Measurements from ENCODE around the gene SH3TC1.
A peak's percentile ranks its signal among the peaks of the same experiment; 100 is the strongest.

The SH3TC1 gene

GRCh38 chr4:8278421-8279287 is 79.6 kb downstream of the SH3TC1 start:
- peak; percentile 39 to 80 (median 72) for DNase-seq

GRCh38 chr4:8279321-8280157 is 80.4 kb downstream of the SH3TC1 start:
- no peak for DNase-seq

DNA sequence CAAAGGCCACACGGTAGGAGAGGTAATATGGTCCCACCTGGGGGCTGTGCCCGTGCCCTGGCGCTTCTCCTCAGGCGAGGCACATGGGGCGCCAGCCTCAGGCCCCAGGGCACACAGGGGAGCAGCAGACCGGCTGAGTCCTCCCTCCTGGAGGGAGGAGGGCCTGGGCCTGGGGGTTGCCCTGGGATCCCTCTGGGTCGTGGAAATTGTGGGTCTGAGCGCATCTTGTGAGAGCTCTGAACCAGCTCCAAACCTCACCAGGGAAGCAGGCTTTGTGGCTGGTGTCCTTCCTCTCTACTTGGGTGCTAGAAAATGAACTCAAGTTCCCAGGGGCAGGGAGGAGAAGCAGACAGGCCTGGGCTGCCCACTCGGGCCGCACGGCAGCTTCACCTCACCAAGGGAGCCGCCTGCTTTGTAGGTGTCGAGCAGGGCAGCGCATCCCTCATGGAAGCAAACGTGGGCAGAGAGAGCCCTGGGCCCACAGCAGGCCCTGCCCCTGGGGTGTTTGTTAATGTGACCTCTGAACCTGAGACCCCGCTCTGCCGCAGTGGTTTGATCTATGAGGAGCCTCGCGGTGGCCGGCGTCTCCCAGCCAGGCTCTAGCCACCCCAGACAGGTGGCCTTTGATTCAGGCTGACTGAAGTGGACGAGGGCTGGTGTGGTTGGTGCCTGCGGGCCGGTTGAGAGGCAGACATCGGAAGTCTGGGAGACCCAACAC is 81.2 kb downstream of the SH3TC1 start:
- DNase-seq = no peak

GRCh38 chr4:8280876-8281440 is 81.9 kb downstream of the SH3TC1 start:
- no peak for DNase-seq

DNA sequence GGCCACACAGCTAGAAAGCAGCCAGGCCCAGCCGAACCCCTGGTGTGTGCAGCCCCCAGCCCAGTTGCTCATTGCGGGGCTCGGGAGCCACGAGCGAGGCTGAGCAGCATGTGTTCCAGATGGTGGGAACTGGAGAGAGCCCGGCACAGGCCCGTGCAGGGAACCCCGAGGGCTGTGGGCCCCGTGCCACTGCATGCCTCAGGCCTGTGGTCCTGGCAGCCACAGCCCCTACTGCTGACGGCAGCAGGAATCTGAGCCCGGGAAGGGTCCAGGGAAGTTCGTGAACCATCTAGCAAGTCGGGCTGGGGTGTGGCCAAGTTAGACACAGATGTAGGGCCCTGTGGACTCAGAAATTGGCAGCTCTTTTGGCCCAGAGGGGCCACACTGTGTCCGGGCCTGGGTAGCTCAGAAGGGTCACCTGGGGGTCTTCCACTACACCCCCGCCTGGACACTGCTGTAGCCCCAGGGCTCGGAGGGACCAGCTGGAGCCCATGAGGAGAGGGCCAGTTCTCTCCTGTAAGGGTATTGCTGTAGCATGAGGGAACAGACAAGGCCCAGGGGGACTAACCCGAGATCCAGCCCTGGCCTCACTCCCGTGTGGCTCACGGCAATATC is 82.5 kb downstream of the SH3TC1 start:
- no peak for DNase-seq

DNA sequence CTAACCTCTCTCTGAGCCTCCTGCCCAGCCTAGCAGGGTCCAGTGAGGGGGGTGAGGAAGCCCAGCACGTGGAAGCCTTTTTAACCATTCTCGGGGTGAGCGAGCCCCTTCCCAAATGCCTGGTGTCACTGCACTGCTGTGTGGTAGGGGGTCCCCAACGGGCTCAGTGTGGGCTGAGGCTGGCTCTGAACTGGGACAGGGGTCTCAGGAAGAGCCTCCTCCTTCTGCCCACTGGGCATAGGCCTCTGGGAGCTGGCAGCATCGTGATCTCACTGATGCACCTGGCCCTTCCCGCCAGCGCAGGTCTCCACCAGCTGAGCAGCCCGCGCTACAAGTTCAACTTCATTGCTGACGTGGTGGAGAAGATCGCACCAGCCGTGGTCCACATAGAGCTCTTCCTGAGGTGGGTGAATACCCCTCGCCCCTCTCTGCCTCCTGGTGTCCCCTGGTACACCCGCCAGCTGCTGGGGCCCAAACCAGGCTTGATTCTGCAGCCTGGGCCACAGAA is 83.1 kb downstream of the SH3TC1 start:
- DNase-seq = no peak

- no peak for DNase-seq
Observed at GRCh38 chr4:8282742-8283141, 83.7 kb downstream of the SH3TC1 start.

- DNase-seq = peak in 3 of 4 experiments; percentile 35 to 51 (median 45)
Observed at GRCh38 chr4:8283161-8283560, 84.1 kb downstream of the SH3TC1 start.

GRCh38 chr4:8283631-8284121 is 84.6 kb downstream of the SH3TC1 start:
- no peak for DNase-seq

GRCh38 chr4:8284391-8284790 is 85.3 kb downstream of the SH3TC1 start:
- no peak for DNase-seq

GRCh38 chr4:8285143-8285975 is 86.3 kb downstream of the SH3TC1 start:
- no peak for DNase-seq

DNA sequence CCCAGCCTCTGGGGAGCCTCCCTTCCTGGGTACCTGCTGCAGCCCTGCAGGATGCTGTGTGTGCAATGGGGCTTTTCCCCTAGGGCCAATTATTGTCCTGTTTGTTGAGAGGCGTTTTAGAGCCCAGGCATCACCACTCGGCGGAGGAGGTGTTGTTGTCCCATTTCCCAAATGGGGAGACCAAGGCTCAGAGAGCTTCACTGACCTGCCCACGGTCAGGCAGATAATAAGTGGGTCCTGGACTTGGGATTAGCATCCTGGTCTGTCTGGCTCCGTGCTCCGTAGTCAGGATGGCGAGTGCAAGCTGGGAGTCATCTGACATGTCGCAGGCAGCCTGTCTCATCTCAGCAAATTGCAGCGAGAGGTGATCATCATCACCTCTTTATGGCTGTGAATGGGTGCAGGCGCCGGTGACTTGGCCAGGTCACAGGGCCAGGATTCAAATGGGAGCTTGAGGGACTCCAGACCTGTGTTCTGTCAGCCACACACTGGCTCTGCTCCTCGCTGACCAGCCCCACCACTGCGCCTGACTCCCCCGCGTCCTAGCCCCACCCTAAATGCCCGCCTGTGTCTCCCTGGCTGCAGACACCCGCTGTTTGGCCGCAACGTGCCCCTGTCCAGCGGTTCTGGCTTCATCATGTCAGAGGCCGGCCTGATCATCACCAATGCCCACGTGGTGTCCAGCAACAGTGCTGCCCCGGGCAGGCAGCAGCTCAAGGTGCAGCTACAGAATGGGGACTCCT is 87.1 kb downstream of the SH3TC1 start:
- no peak for DNase-seq

DNA sequence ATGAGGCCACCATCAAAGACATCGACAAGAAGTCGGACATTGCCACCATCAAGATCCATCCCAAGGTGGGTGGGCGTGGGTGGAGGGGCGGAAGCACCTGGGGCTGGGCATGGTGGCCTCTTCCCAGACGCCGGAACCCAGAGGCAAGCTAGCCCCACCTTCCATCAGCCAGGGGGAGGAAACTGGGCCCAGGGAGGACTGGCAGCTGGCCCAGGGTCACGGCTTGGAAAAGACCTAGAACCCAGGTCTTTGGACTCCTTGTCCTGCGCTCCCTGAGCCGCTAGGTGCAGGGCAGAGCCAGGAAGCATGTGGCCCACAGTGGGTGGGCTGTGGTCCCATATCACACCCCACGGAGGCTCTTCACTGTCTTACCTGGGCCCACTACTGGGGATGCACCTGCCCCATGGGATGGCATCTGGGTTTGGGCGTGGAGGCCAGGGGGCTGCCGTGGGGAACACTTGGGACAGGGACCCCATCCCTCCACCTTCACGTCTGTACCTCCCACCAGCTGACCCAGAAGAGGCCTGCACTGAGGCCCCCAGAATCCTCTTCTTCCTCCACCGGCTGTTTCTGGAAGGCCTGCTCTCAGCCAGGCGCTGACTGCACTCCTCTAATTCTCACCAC is 87.7 kb downstream of the SH3TC1 start:
- no peak for DNase-seq

- peak in 1 of 4 experiments; percentile 51 for DNase-seq
Observed at GRCh38 chr4:8287343-8288280, 88.5 kb downstream of the SH3TC1 start.

GRCh38 chr4:8289151-8289750 is 90.2 kb downstream of the SH3TC1 start:
- DNase-seq = no peak

GRCh38 chr4:8289956-8290700 is 91.0 kb downstream of the SH3TC1 start:
- no peak for DNase-seq

DNA sequence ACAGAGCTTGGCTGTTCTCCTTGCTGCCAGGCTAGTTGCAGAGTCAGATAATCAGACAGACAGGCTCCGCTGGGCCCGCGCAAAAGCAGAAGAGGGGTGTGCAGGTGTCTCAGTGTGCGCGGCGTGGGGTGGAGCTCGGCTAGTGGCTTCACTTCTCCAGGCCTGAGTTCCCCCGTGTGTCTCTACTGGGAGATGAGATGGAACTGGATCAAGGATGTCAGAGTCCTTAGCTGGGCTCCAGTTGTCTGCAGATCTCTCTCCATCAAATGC is 91.5 kb downstream of the SH3TC1 start:
- no peak for DNase-seq
